Stimulated activated CD4-positive, alpha-beta T cell treated with anti-CD3 and anti-CD28 coated beads, TNF-alpha, amount 100 ng/mL, for 1 hour (primary cell): Measurements from ENCODE around the gene AUTS2.

Source experiments
- DNase-seq, 3 donors: peaks; one replicate each; pipeline ENCODE4 v3.0.0-alpha.2; 2020; ENCODE audit warnings: low read depth in 3 of 3, low spot score in 1 of 3

The AUTS2 gene

GRCh38 chr7:70047384-70047783, 449.1 kb downstream of the AUTS2 start:
- no peak for DNase-seq

GRCh38 chr7:70047891-70048448, 449.7 kb downstream of the AUTS2 start:
- no peak for DNase-seq

GRCh38 chr7:70051726-70052125, 453.5 kb downstream of the AUTS2 start:
- no peak for DNase-seq

- DNase-seq: no peak
Measured at GRCh38 chr7:70052691-70053090, 454.4 kb downstream of the AUTS2 start.

DNA sequence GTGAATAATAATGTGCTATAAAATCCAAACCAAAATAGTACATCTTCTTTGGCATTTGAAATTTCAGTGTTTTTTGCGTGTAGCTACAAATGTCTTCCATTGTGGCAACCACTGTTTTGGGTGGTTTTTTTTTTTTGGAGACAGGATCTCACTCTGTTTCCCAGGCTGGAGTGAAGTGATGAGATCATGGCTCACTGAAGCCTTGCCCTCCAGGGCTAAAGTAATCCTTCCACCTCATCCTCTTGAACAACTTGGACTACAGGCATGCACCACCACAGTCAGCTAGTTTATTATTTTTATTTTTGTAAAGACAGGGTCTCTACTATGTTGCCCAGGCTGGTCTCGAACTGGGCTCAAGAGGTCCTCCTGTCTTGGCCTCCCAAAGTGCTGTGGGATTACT, 455.1 kb downstream of the AUTS2 start:
- DNase-seq: no peak

DNA sequence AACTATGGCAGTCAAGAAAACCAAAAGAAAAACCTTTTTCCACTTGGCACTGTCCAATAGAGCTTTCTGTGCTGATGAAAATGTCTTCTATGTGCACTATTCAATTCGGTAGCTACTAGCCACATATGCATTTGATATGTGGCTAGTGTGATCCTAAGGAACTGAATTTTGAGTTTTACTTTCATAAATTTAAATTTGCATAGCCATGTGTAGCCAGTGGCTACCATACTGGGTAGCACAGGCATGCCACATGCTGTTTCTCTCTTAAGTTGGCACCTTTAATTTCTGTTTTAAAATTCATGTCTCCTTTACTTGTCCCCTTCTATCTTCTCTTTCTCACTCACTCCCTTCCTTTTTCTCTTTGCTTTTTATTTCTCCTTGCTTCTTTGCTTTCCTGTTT, 455.7 kb downstream of the AUTS2 start:
- DNase-seq: no peak

GRCh38 chr7:70056363-70056762, 458.1 kb downstream of the AUTS2 start:
- DNase-seq: no peak

DNA sequence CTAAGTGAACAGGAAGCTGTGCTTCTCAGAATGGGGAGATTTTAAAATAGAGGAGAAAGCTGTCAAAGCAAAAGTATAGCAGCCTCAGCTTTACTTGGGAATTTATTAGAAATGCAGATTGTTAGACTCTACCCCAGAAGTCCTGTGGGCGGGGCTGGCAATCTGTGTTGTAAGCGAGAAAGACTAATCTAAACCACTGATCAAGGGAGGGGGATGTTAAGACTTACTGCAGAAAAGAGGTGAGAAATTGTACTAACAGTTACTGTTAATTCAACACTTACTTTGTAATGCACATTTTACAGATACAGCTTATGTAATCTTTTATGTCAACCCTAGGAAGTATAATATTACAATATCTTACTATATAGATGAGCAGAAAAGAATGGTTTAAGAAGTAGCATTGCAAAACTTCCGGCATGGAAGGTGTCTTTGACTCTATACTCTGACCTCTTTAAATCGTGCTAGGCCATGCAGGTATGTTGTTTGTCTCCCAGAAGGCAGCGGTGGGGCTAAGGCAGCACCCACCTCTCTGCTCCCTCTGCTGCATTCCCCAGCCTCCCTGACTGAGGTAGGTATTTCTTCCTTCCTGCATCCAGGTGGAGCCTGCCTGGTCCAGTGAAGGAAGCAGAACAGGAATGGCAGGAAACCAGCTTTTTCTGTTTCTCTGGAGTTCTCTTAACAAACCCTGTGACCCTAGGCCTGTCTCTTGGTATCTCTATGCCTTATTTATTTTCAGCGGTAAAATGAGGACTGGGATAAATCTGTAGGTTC, 462.2 kb downstream of the AUTS2 start:
- DNase-seq: no peak

DNA sequence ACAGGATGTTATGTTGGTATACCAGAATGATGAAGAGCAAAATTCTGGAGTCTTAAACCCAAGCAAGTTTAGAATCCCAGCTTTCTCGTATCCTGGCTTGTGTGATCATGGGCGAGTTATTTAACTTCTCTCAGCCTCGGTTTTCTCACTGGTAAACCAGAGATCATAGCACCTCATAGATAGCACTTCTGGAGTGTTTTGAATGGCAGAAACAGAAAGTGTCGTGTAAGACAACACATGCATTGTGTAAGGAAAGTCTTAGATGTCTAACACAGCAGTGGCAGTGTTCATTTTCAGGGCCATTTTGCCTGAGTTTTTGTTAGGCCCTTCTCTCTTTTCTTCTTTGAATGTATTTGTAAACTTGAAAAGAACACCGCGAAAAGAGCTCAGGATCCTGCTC, 465.1 kb downstream of the AUTS2 start:
- DNase-seq: no peak

DNA sequence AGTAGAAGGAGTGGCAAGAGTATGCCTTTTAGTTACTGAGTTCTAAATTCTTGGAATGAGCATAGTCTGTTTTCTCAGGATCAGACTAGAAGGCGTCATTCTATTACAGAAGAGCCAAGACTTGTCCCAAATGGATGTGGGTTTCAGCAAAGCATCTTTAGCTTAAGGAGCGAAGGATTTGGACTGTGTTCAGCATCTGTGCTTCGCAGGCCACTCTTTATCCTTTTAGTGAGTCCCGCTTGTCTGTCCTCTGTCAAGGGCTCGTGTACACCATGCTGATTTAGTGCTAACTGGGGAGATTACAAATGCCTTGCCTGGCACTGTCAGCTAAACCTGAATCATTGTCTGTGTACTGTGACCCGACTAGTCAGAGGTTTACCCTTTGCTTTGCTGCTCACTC, 465.7 kb downstream of the AUTS2 start:
- DNase-seq: no peak

GRCh38 chr7:70066844-70067243, 468.6 kb downstream of the AUTS2 start:
- DNase-seq: no peak

DNA sequence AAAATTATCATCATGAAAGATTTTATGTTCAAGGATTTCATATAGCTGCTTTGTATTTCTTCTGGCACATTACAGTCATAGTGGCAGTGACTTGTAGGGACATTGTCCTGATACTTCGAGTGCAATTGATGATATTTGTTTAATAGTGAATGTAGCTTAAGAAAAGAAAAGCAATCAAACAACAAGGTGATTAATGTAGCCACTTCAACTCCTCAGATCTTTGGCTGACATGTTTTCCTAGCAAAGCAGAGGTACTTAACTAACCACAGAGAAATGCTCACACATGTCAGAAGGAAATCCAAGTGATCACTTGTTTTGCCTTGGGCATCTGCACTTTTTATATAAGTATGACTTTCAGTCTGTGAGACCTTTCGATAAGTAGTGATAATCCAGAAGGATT, 470.3 kb downstream of the AUTS2 start:
- DNase-seq: no peak

- no peak for DNase-seq
Measured at GRCh38 chr7:70069977-70070376, 471.7 kb downstream of the AUTS2 start.

DNA sequence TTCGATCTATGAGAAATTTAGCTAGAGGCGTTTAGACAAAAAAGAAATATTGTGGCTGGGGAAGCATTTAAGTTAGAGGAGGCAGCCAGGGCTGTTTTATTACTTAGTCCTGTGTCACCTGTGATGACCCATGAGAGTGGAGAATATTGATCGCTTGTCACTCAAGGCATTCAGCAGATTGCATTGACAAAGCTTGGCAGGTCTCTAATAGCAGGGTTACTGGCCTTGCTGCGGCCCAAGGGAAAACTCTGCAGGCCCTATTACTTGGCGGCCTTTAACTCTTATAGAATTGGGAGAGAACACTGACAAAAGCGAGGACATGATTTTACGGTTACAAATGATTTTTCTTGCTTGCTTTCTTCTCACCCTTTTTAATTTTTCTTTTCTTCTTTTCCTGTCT, 473.5 kb downstream of the AUTS2 start:
- DNase-seq: no peak

GRCh38 chr7:70072220-70072619, 473.9 kb downstream of the AUTS2 start:
- no peak for DNase-seq

DNA sequence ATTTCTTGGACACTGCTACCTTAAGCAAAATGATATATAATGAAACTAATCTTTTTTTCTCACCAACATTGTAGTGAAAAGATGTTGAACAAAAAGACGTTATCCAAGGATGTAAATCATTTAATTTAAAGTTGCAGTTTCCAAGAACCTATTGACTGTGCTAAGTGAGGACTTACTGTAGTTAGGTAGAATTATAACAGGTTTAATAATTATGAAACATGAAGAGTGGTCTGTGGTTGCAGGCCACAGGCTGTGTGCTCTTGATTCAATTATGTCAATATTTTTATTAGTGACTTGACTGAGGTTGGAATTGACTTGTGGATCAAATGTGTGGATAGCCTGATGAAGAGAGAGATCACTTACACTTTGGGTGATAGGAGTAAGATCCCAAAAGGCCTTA, 478.1 kb downstream of the AUTS2 start:
- no peak for DNase-seq

- DNase-seq: no peak
Measured at GRCh38 chr7:70082099-70082611, 483.9 kb downstream of the AUTS2 start.

DNA sequence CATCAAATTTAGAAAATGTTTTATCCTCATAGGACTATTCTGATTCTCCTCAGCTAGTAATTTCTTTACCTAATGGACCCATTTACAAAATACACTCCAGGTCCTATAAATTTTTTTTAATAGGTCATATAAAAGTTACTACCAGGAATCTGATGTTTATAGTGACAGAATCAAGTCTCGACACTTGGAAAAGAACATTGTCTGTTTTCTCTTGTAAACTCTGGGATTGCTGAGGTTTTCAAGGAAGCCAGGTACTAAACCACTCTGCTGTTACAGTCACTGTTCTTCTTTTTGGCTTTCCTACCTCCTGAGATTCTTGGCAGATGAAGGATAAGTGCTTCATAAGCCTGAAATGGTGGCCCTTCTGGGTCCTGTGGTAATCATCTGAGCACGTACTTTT, 493.1 kb downstream of the AUTS2 start:
- DNase-seq: no peak

DNA sequence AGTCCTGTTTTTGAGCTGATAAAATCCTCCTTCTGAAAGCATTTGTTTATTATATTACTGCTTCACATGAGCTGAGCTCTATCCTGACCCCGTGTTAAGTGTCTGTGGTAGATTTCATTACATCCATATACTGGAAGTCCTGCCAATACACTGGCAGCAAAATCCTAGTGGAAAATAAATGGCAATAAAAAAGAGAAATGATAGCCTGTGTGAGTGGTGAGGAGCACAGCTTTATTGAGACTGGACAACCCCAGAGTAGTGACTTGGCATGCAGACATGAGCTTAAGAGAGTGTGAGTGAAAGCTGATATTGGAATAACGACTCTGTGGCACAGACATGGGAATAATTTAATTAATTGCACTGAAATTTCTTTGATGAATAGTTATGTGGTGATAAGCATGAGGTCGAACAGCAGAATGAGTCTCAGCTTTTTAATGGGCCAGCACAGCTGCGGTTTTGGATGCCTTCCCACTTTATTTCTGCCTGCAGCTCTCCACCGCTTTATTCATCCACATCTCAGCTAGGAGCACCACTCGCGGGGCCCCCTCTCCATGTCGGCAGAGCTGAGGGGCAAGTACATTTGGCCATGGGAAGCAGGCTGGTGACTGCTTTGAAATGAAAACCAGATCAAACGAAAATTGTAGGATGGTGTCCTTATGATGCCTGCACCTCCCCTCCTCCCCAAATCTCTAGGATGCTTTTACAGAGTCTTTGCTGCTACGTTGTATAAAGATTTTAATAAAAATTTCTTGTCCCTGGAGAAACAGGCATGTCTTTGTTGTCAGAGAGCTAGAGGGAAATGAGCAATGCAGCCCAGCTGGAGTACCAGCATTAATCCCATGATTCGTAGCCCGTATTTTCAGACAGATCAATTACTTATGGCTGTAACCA, 494.3 kb downstream of the AUTS2 start:
- no peak for DNase-seq

DNA sequence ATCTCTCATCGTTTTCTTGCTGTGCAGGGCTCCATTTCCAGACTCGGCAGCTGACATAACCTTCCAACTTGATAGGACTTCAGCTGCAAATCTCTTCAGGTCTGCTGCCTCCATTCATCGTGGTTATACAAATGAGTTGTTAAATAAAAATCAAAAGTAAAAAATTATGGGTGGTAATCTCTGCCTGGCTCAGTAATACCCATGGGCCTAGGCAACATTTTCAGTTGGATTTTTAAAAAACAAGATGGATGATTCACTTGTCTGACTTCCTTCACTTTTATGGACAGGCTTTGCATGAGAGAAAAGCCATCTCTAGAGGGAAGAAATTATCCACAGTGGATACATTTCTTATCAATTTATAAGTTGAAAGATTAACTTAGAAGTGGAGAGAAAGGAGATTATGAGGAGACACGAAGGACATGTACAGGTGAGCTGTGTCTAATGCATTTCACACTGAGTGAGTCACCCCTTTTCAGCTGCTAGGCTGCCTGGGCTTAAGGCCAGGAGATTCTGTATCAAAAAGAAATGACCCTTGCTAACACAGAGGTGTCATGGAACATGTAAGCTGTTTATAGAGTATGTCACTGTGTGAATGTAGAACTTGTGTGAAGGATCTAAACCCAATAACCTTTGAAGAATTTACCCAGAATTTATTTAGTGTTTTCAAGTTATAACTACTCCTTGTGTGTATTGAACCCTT, 495.1 kb downstream of the AUTS2 start:
- DNase-seq: no peak

GRCh38 chr7:70094831-70095230, 496.6 kb downstream of the AUTS2 start:
- DNase-seq: no peak
